HG02943 (cell line): ENCODE data around the gene TAS2R13.

Experiments used
- ATAC-seq: cut with Tn5 transposase; IDR thresholded peaks from one replicate; pipeline ENCODE4 v1.9.1; 2021; ENCODE audit warnings: mild to moderate bottlenecking, low read depth, moderate library complexity; ENCODE audit not compliant: unreplicated experiment

The TAS2R13 gene

DNA sequence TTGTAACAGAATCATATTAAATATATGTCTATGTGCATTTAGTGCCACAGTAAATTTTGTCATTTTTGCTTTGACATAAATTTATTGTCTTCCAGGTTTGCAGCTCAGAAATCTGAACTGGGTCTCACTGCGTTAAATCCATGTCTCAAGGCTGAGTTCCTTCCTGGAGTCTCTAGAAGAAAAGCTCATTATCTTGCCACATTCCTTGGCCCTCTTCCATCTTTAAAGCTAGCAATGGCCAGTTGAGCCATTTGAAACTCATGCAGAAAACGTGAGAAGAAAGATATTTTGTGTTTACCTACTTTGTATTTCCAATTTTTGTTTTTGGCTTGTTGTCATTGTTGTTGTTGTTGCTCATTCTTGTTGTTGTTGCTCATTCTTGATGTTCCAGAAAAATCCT is 36.0 kb downstream of the TAS2R13 start:
- no peak for ATAC-seq

DNA sequence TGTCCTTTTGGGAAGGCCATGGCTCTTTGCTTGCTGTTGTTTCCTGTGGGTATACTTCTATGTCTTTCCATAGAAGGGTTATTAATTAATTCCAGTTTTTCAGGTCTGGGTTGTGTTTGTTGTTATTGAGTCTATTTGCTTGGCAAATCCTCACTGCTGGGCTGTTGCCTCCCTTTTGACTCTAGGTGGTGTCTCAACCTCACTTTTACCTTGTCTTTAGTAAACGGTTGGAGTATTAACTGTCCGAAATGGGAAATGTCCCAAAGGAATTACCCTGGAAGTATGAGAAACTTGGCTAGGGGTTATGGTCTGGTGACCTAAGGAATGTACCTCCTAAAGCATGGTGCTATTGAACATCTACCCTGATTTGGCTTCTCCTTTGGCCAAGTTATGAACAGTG is 42.0 kb downstream of the TAS2R13 start:
- ATAC-seq: no peak

DNA sequence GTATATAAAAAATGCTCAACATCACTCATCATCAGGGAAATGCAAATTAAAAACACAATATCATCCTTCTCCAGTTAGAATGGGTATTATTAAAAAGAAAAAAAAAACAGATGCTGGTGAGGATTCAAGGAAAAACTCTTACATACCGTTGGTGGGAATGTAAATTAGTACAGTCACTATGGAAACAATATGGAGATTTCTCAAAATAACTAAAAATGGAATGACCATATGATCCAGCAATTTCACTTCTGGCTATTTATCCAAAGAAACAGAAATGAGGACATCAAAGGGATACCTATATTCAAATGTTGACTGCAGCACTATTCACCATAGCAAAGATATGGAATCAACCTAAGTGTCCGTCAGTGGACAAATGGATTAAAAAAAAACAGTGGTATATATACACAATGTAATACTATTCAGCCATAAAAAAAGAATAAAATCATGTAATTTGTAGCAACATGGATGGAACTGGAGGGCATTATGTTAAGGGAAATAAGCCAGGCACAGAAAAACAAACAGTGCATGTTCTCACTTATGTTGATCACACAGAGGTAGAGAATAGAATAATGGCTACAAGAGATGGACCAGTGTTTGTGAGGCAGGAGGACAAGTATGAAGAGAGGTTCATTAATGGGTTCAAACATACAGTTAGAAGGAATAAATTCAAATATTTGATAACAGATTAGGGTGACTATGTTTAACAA is 45.7 kb downstream of the TAS2R13 start:
- no peak for ATAC-seq

DNA sequence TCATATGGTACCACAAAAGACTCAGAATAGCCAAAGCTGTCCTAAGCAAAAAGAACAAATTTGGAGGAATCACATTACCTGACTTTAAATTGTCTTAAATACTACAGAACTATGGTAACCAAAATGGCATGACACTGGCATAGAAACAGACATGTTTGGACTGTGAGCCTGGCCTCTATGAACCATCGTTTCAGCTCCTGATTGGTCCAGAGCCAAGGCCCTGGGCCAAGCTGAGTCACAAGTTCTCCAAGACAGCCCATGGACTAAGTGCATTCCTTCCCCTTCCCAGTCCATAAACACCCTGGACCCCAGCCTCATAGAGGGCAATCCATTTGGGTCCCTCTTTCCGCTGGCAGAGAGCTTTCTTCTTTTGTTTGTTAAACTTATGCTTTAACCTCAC is 48.0 kb downstream of the TAS2R13 start:
- ATAC-seq: no peak
